D721Med (cell line): ENCODE measurements around the gene NUDT3.

ENCODE experiments used
- DNase-seq: peaks from one replicate; pipeline ENCODE4 v3.0.0; 2011; ENCODE audit warnings: low spot score; ENCODE audit not compliant: insufficient read length
- FAIRE-seq: peaks from 2 replicates; lab custom pipeline; 2011; peaks lifted over from hg19 to GRCh38; lab: Jason Lieb, UNC
- CTCF ChIP-seq: IDR thresholded peaks from 2 replicates; pipeline ENCODE4 v1.5.1; 2012; ENCODE audit warnings: mild to moderate bottlenecking, control low read depth; ENCODE audit not compliant: insufficient read depth; ENCODE audit errors: missing control alignments

Gene NUDT3

GRCh38 chr6:34301408-34301807, 91.1 kb downstream of the NUDT3 start:
- FAIRE-seq (no peak), DNase-seq (no peak)
- TF ChIP-seq CTCF: no peak

- TF ChIP-seq CTCF: no peak
- DNase-seq (no peak), FAIRE-seq (no peak)
These were observed 92.1 kb downstream of the NUDT3 start for GRCh38 chr6:34300332-34300751.

- FAIRE-seq (no peak), DNase-seq (no peak)
- no peak for TF ChIP-seq CTCF
These were observed 93.5 kb downstream of the NUDT3 start for GRCh38 chr6:34298941-34299340.

GRCh38 chr6:34295721-34296120, 96.7 kb downstream of the NUDT3 start:
- DNase-seq (no peak), FAIRE-seq (no peak)
- TF ChIP-seq CTCF: no peak

- DNase-seq: no peak
These were observed 99.5 kb downstream of the NUDT3 start for GRCh38 chr6:34292954-34293353.

GRCh38 chr6:34289137-34289536, 103.3 kb downstream of the NUDT3 start:
- no peak for TF ChIP-seq CTCF
- FAIRE-seq (no peak), DNase-seq (no peak)

More at GRCh38 chr6:34292954-34293353, 99.5 kb downstream of the NUDT3 start:
- FAIRE-seq: no peak
- no peak for TF ChIP-seq CTCF

- DNase-seq: no peak
- no peak for TF ChIP-seq CTCF
- no peak for FAIRE-seq
These were observed 103.9 kb downstream of the NUDT3 start for GRCh38 chr6:34288581-34288980.
